ENCODE measurements around the gene NTSR1. TPM values are rescaled to one million over a fixed set of nuclear protein-coding genes. Genes with fewer than 3 reads are reported as not detected.

NTSR1 gene
- total RNA-seq, 1 experiment from 2014 or later: 44.1 TPM

DNA sequence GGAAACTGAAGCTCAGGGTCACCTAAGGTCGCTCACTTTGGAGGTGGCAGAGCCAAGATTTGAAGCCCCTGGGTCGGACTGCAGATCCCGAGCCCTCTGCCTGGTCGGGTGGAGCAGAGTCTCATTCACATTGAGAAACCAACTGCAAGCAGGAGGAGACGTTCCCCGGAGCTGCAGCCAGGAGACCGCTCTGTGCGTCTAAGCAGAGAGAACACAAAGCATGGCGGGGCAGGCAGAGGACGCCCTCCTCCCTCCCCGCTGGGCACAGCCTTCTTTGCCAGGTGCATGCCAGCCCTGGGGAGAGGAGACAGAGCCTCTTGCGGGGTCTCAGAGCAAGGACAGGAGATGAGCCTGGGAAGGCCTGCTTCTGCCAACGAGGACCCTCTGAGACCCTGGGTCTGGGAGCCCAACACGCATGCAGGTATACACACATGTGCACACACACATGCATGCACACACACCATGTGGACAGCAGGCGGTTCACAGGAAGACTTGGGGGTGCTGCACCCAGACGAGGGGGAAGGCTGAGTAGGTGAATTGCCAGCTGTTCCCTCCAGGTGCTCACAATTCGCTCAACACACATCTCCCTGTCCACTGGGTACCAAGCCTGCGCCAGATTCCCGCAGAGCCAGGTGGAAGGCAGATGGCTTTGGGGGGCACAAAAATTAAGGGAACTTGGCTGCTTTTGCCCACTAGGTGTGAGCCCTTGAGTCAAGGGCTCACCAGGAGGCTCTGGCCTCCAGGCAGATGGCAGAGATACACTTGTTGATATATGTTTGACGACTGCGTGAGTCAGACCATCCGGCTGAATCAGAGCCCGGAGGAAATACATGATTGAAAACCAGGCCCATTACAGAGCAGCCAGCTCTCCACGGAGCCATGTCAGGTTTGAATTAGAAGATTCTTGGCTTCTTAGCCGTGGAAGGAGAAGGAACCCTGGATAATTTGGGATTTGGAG, 5.5 kb upstream of the NTSR1 start:
- peak overlapping the region; percentile 91 for H3K27ac ChIP-seq (ENCODE audit: low read length)
- POLR2A ChIA-PET: no interaction called here
- no TSS peak for BruUV-seq (replicated peaks)
- no peaks in the 10 kb centered on the region for H3K27me3 ChIP-seq (ENCODE audit: control insufficient read depth, insufficient read depth, low read length)
- in situ Hi-C loops (cut with HindIII; ENCODE audit: low pct_unique_long_range_greater_than_20kb, low sequenced_read_pairs): no loop called here
- no peaks in the 10 kb centered on the region for H3K36me3 ChIP-seq (ENCODE audit: control insufficient read depth, insufficient read depth, low read length)
- peaks cover 68% of the 10 kb centered on the region for H3K4me1 ChIP-seq (ENCODE audit: control insufficient read depth, insufficient read depth, low read length)
- peak overlapping the region in 1 of 2 experiments; percentile 24; a peak in 1 of 4 replicates for H3K4me3 ChIP-seq (ENCODE audit: low read depth in 2 of 2, low read length in 2 of 2)
- no peaks in the 10 kb centered on the region for H3K9me3 ChIP-seq (ENCODE audit: control insufficient read depth, insufficient read depth, low read depth, low read length)
- intact Hi-C loops (cut with micrococcal nuclease; ENCODE audit: unreplicated experiment): loop anchor here (5.0 kb wide), 1 partner anchor 36 kb away; no protein-coding TSS in a partner anchor
- CTCF ChIA-PET: interaction anchor here (2.2 kb wide), 1 partner anchor 87 kb away, joined by 13 read pairs; no protein-coding TSS in a partner anchor
- TF ChIP-seq TCF7L2 (IDR thresholded peaks at IDR 0.05; ENCODE audit: low read depth, low read length) (no peak), POLR2AphosphoS5 (IDR thresholded peaks at IDR 0.05; ENCODE audit: low read depth, low read length) (peak; percentile 74; the same call in 1 of the 2 replicates), SIN3A (IDR thresholded peaks at IDR 0.05; ENCODE audit: borderline replicate concordance, insufficient read depth, low read depth, low read length) (no peak)
- DNase-seq (ENCODE audit: low read depth, low spot score): peak; percentile 86
- peak; percentile 77 for ATAC-seq

DNA sequence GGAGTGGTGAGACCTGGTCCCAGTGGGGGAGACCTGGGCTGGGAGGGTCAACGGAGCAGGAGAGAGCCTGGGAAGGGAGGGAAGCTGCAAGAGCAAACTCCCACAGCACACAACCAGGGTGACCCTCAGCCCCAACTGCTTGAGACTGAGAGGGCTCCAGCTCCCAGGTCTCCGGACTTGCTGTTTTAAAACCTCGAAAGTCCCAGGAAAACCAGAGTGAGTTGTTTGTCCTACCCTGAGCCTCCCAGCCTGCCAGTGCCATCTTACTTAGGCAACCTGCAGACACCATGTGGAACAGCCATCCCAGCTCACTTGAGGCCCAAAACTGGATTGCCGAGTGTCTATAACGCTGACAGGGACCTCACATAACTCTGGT, 4.8 kb upstream of the NTSR1 start:
- CTCF ChIA-PET: interaction anchor here (0.9 to 2.2 kb wide), 2 partner anchors 86 to 90 kb away, joined by 4 to 13 read pairs; no protein-coding TSS in a partner anchor
- peak overlapping the region in 1 of 2 experiments; percentile 24; a peak in 1 of 4 replicates for H3K4me3 ChIP-seq (ENCODE audit: low read depth in 2 of 2, low read length in 2 of 2)
- POLR2A ChIA-PET: interaction anchor here (0.6 kb wide), 2 partner anchors 15 to 28 kb away, joined by 5 to 6 read pairs; no protein-coding TSS in a partner anchor
- DNase-seq (ENCODE audit: low read depth, low spot score): peak; percentile 70
- H3K27me3 ChIP-seq (ENCODE audit: control insufficient read depth, insufficient read depth, low read length): no peaks in the 10 kb centered on the region
- no TSS peak for BruUV-seq (replicated peaks)
- no peaks in the 10 kb centered on the region for H3K9me3 ChIP-seq (ENCODE audit: control insufficient read depth, insufficient read depth, low read depth, low read length)
- H3K36me3 ChIP-seq (ENCODE audit: control insufficient read depth, insufficient read depth, low read length): no peaks in the 10 kb centered on the region
- peak overlapping the region; percentile 91 for H3K27ac ChIP-seq (ENCODE audit: low read length)
- in situ Hi-C loops (cut with HindIII; ENCODE audit: low pct_unique_long_range_greater_than_20kb, low sequenced_read_pairs): no loop called here
- H3K4me1 ChIP-seq (ENCODE audit: control insufficient read depth, insufficient read depth, low read length): peaks cover 70% of the 10 kb centered on the region
- TF ChIP-seq, protein P1, sequence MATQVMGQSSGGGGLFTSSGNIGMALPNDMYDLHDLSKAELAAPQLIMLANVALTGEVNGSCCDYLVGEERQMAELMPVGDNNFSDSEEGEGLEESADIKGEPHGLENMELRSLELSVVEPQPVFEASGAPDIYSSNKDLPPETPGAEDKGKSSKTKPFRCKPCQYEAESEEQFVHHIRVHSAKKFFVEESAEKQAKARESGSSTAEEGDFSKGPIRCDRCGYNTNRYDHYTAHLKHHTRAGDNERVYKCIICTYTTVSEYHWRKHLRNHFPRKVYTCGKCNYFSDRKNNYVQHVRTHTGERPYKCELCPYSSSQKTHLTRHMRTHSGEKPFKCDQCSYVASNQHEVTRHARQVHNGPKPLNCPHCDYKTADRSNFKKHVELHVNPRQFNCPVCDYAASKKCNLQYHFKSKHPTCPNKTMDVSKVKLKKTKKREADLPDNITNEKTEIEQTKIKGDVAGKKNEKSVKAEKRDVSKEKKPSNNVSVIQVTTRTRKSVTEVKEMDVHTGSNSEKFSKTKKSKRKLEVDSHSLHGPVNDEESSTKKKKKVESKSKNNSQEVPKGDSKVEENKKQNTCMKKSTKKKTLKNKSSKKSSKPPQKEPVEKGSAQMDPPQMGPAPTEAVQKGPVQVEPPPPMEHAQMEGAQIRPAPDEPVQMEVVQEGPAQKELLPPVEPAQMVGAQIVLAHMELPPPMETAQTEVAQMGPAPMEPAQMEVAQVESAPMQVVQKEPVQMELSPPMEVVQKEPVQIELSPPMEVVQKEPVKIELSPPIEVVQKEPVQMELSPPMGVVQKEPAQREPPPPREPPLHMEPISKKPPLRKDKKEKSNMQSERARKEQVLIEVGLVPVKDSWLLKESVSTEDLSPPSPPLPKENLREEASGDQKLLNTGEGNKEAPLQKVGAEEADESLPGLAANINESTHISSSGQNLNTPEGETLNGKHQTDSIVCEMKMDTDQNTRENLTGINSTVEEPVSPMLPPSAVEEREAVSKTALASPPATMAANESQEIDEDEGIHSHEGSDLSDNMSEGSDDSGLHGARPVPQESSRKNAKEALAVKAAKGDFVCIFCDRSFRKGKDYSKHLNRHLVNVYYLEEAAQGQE (IDR thresholded peaks at IDR 0.05; ENCODE audit: insufficient read depth in 1 of 2, low read depth in 2 of 2, low read length in 1 of 2): no peak
- TF ChIP-seq, protein P2, sequence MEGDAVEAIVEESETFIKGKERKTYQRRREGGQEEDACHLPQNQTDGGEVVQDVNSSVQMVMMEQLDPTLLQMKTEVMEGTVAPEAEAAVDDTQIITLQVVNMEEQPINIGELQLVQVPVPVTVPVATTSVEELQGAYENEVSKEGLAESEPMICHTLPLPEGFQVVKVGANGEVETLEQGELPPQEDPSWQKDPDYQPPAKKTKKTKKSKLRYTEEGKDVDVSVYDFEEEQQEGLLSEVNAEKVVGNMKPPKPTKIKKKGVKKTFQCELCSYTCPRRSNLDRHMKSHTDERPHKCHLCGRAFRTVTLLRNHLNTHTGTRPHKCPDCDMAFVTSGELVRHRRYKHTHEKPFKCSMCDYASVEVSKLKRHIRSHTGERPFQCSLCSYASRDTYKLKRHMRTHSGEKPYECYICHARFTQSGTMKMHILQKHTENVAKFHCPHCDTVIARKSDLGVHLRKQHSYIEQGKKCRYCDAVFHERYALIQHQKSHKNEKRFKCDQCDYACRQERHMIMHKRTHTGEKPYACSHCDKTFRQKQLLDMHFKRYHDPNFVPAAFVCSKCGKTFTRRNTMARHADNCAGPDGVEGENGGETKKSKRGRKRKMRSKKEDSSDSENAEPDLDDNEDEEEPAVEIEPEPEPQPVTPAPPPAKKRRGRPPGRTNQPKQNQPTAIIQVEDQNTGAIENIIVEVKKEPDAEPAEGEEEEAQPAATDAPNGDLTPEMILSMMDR (IDR thresholded peaks at IDR 0.05): no peak
- TF ChIP-seq POLR2AphosphoS5 (IDR thresholded peaks at IDR 0.05; ENCODE audit: low read depth, low read length): no peak
- no peak for TF ChIP-seq TCF7L2 (IDR thresholded peaks at IDR 0.05; ENCODE audit: low read depth, low read length)
- TF ChIP-seq SIN3A (IDR thresholded peaks at IDR 0.05; ENCODE audit: borderline replicate concordance, insufficient read depth, low read depth, low read length): no peak
- intact Hi-C loops (cut with micrococcal nuclease; ENCODE audit: unreplicated experiment): loop anchor here (5.0 kb wide), 1 partner anchor 37 kb away; no protein-coding TSS in a partner anchor
- ATAC-seq: peak; percentile 28

All from Panc1 (cell line).